ENCODE results near the gene C11orf52. TPM values are rescaled to one million over a fixed set of nuclear protein-coding genes. Genes with fewer than 3 reads are reported as not detected.
"Not testable (repeated sequence)": the region's sequence is repeated elsewhere in the genome, so short reads cannot be mapped to it uniquely, and the experiment has no call there.

C11orf52 gene
- total RNA-seq, 2 donors from 2014 or later, result not detected

DNA sequence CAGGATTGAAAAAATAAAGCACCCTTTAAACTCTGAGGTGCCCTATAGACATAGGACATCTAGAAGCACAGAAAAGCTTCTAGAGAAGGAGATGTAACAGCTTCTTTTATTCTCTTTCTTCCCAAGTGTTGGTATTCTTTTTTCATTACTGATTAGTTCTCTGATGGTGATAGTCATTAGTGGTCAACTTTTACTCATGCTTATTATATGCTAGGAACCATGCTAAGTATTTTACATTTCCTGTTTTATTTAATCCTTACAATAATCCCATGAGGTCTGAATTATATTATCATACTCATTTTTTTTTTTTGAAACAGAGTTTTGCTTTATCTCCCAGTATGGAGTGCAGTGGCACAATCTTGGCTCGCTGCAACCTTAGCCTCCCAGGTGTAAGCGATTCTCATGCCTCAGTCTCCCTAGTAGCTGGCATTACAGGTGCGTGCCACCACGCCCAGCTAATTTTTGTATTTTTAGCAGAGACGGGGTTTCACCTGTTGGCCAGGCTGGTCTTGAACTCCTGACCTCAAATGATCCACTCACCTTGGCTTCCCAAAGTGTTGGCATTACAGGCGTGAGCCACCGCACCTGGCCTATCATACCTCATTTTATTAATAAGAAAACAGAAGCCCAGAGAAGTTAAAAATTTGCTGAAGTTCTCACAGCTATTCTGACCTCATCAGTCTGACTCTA lies 3.0 kb downstream of the C11orf52 start:
- no peaks in the 10 kb centered on the region for H3K36me3 Mint-ChIP-seq
- no peak overlapping the region for H3K4me3 Mint-ChIP-seq
- H3K27me3 Mint-ChIP-seq, result peaks cover 16 to 18% of the 10 kb centered on the region in 2 donors
- peaks cover 7 to 11% of the 10 kb centered on the region in 2 donors for H3K4me1 Mint-ChIP-seq (ENCODE audit: low read depth in 2 of 2)
- ATAC-seq (no peak), DNase-seq (ENCODE audit: low spot score) (no peak)
- no peaks in the 10 kb centered on the region for H3K9me3 Mint-ChIP-seq
- no peak overlapping the region for H3K27ac Mint-ChIP-seq

- Mint-ChIP-seq H3K9me3 (no peaks in the 10 kb centered on the region), H3K4me1 (ENCODE audit: low read depth in 2 of 2) (peaks cover 7 to 17% of the 10 kb centered on the region in 2 donors), H3K27me3 (peaks cover 7 to 11% of the 10 kb centered on the region in 2 donors), H3K27ac (no peak overlapping the region), H3K36me3 (no peaks in the 10 kb centered on the region), H3K4me3 (no peak overlapping the region)
- DNase-seq (ENCODE audit: low spot score), result no peak
- no peak for ATAC-seq
Measured at GRCh38 chr11:111922803-111923202, 4.1 kb downstream of the C11orf52 start.

DNA sequence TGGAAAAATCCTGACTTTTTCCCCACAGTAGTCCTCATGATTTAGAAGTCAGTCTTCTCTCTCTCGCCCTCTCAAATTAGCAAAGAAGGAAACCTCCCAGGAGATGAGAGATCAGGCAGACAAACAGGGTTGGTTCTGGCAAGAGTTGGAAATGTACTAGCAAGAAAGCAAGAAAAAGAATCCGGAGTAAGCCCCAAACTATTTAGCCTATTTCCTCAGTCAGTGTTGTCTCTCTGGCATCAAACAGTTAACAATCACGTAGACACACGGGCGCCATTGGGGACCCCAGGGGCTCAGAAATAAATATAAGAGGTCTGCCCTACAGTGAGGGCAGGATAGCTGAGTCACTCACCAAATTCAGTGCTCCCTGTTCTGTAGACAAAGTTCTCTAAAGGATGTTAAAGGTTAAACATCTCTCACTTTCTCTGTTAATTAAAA lies 4.7 kb downstream of the C11orf52 start:
- H3K27ac Mint-ChIP-seq, result no peak overlapping the region
- DNase-seq (ENCODE audit: low spot score) (no peak), ATAC-seq (no peak)
- H3K9me3 Mint-ChIP-seq, result no peaks in the 10 kb centered on the region
- no peaks in the 10 kb centered on the region for H3K36me3 Mint-ChIP-seq
- H3K4me3 Mint-ChIP-seq, result no peak overlapping the region
- peaks cover 7 to 11% of the 10 kb centered on the region in 2 donors for H3K27me3 Mint-ChIP-seq
- peaks cover 7 to 17% of the 10 kb centered on the region in 2 donors for H3K4me1 Mint-ChIP-seq (ENCODE audit: low read depth in 2 of 2)

- ATAC-seq, result no peak
- DNase-seq (ENCODE audit: low spot score), result no peak
- Mint-ChIP-seq H3K9me3 (no peaks in the 10 kb centered on the region), H3K4me3 (no peak overlapping the region), H3K36me3 (no peaks in the 10 kb centered on the region), H3K27me3 (peaks cover 7 to 11% of the 10 kb centered on the region in 2 donors), H3K4me1 (ENCODE audit: low read depth in 2 of 2) (peaks cover 7 to 17% of the 10 kb centered on the region in 2 donors), H3K27ac (peak overlapping the region in 1 of 2 donors; percentile 8)
Measured at GRCh38 chr11:111923951-111924350, 5.2 kb downstream of the C11orf52 start.

DNA sequence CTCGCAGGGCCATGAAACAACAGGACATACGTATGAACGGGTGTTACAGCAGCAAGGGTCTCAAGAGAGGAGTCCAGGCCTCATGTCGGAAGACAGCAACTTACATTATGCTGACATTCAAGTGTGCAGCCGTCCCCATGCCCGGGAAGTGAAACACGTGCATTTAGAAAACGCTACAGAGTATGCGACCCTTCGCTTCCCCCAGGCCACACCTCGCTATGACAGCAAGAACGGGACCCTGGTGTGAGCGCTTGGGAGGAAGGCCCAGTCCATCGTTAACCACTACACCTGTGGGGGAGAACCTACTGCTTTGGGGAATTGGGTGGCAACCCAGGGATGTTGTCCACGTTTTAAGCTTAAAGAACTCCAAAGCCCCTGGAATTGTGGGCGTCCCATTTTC lies 7.2 kb downstream of the C11orf52 start:
- H3K4me1 Mint-ChIP-seq (ENCODE audit: low read depth in 2 of 2), result peaks cover 7 to 17% of the 10 kb centered on the region in 2 donors
- no peaks in the 10 kb centered on the region for H3K36me3 Mint-ChIP-seq
- no peaks in the 10 kb centered on the region for H3K9me3 Mint-ChIP-seq
- no peak for ATAC-seq
- H3K27me3 Mint-ChIP-seq, result peaks cover 3 to 6% of the 10 kb centered on the region in 2 donors
- DNase-seq (ENCODE audit: low spot score), result no peak
- peak overlapping the region; percentile 83 for H3K4me3 Mint-ChIP-seq
- H3K27ac Mint-ChIP-seq, result peak overlapping the region; percentile 69 to 83

DNA sequence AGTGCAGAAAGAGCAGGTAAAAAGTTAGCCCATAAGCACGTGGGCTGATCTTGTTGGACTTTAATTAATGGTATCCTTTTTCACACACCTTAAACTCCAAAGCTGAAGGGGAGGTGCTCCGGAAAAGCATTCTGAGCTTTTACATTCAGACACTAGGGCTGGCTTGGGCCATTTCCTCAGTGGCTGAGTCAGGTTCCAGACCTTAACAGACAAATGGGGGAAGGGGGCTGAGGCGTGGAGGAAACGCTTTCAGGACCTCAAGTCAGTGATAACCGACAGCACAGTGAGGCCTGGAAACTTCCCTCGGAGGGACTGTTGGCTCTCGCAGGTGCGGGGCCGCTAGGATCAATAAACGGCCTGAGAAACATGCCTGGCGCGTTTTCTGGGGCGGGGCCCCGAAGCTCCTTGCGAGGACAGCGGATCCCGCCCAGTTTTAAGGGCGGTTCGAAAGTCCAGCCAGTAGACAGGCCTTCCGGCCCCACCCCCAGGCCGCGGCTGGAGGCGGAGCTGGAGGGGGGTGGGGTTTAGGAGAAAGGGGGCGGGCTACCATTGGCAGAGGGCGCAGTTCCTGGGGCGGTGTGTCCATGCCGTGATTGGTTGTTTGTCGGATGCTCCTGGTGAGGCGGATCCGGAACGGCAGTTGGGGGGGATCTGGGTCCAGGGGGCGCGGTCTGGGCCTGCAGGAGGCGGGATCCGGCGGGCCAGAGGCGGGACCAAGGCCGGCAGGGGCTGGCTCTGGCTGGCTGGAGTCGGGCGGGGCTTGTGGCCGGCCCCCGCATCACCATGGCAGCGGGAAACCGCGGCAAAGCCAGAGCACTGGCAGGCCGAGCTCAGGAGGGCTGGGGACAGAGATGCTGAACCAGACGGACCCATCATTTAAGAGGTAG lies 8.0 kb downstream of the C11orf52 start:
- Mint-ChIP-seq H3K27ac (peak overlapping the region; percentile 69 to 83), H3K36me3 (no peaks in the 10 kb centered on the region)
- peak; percentile 97 for ATAC-seq

DNA sequence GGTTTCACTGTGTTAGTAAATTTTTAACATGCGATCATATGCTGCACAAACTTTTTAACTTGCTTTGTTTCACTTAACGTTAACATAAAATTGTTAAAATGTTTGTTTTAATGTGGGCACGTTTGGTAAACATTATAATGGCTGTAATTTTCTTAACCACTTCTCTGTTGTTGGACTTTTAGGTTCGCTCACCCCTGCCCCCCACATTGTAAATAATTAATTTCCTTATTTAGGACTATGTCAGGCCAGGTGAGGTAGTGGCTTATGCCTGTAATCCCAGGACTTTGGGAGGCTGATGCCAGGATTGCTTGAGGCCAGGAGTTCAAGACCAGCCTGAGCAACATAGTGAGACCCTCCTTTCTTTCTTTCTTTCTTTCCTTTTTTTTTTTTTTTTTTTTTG lies 11.8 kb downstream of the C11orf52 start:
- Mint-ChIP-seq H3K9me3 (no peaks in the 10 kb centered on the region), H3K4me3 (no peak overlapping the region), H3K27ac (no peak overlapping the region), H3K4me1 (ENCODE audit: low read depth in 2 of 2) (peaks cover 15 to 30% of the 10 kb centered on the region in 2 donors), H3K36me3 (no peaks in the 10 kb centered on the region), H3K27me3 (no peaks in the 10 kb centered on the region)
- DNase-seq (ENCODE audit: low spot score), result no peak
- no peak for ATAC-seq

More for the DNA sequence above, 8.0 kb downstream of the C11orf52 start:
- Mint-ChIP-seq H3K27me3 (peaks cover 0 to 2% of the 10 kb centered on the region in 2 donors), H3K4me1 (ENCODE audit: low read depth in 2 of 2) (peaks cover 7 to 17% of the 10 kb centered on the region in 2 donors), H3K4me3 (peak overlapping the region; percentile 83), H3K9me3 (no peaks in the 10 kb centered on the region)
- DNase-seq (ENCODE audit: low spot score), result peak; percentile 95

DNA sequence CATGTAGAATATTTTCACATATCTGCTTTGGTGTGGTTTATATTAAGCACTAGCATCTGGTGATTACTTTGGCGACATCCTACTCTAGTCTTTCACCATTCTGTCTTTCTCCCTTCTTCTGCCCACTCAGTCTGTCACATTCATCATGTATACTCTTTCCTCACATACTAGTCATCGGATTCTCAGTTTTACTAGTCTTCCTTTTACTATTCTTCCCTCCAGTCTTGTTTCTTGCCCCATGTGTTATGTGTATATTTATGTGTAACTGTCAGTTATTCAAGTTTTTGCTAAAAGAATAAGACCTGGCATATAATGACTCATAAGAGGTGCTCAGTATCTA lies 13.9 kb downstream of the C11orf52 start:
- peak overlapping the region; percentile 77 for H3K4me3 Mint-ChIP-seq
- H3K4me1 Mint-ChIP-seq (ENCODE audit: low read depth in 2 of 2), result peaks cover 17 to 27% of the 10 kb centered on the region in 2 donors
- no peaks in the 10 kb centered on the region for H3K36me3 Mint-ChIP-seq
- ATAC-seq (peak in 1 of 2 donors; percentile 75), DNase-seq (ENCODE audit: low spot score) (no peak)
- peak overlapping the region in 1 of 2 donors; percentile 66 for H3K27ac Mint-ChIP-seq
- H3K9me3 Mint-ChIP-seq, result no peaks in the 10 kb centered on the region
- H3K27me3 Mint-ChIP-seq, result no peaks in the 10 kb centered on the region

DNA sequence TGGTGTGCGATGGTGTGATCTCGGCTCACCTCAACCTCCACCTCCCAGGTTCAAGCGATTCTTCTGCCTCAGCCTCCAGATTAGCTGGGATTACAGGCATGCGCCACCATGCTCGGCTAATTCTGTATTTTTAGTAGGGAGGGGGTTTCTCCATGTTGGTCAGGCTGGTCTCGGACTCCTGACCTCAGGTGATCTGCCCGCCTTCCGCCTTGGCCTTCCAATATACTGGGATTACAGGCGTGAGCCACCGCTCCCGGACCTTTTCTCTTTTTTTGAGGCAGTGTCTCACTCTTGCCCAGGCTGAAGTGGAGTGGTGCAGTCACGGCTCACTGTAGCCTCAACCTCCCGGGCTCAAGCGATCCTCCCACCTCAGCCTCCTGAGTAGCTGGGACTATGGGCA lies 14.5 kb downstream of the C11orf52 start:
- Mint-ChIP-seq H3K27ac (peak overlapping the region in 1 of 2 donors; percentile 66), H3K4me1 (ENCODE audit: low read depth in 2 of 2) (peaks cover 23 to 28% of the 10 kb centered on the region in 2 donors)
- H3K27me3 Mint-ChIP-seq; H3K36me3 Mint-ChIP-seq; DNase-seq (ENCODE audit: low spot score); H3K4me3 Mint-ChIP-seq; ATAC-seq; H3K9me3 Mint-ChIP-seq: not testable (repeated sequence)

GRCh38 chr11:111933872-111934271 lies 15.2 kb downstream of the C11orf52 start:
- no peak for ATAC-seq
- no peaks in the 10 kb centered on the region for H3K36me3 Mint-ChIP-seq
- H3K4me3 Mint-ChIP-seq, result no peak overlapping the region
- no peak for DNase-seq (ENCODE audit: low spot score)
- H3K4me1 Mint-ChIP-seq (ENCODE audit: low read depth in 2 of 2), result peaks cover 30 to 35% of the 10 kb centered on the region in 2 donors
- peaks cover 0 to 5% of the 10 kb centered on the region in 2 donors for H3K27me3 Mint-ChIP-seq
- H3K27ac Mint-ChIP-seq, result no peak overlapping the region
- H3K9me3 Mint-ChIP-seq, result no peaks in the 10 kb centered on the region

- Mint-ChIP-seq H3K9me3 (no peaks in the 10 kb centered on the region), H3K36me3 (no peaks in the 10 kb centered on the region), H3K4me1 (ENCODE audit: low read depth in 2 of 2) (peaks cover 32 to 39% of the 10 kb centered on the region in 2 donors), H3K27me3 (peaks cover 0 to 5% of the 10 kb centered on the region in 2 donors), H3K27ac (no peak overlapping the region), H3K4me3 (no peak overlapping the region)
- ATAC-seq (no peak), DNase-seq (ENCODE audit: low spot score) (no peak)
Measured at GRCh38 chr11:111934306-111934705, 15.6 kb downstream of the C11orf52 start.

DNA sequence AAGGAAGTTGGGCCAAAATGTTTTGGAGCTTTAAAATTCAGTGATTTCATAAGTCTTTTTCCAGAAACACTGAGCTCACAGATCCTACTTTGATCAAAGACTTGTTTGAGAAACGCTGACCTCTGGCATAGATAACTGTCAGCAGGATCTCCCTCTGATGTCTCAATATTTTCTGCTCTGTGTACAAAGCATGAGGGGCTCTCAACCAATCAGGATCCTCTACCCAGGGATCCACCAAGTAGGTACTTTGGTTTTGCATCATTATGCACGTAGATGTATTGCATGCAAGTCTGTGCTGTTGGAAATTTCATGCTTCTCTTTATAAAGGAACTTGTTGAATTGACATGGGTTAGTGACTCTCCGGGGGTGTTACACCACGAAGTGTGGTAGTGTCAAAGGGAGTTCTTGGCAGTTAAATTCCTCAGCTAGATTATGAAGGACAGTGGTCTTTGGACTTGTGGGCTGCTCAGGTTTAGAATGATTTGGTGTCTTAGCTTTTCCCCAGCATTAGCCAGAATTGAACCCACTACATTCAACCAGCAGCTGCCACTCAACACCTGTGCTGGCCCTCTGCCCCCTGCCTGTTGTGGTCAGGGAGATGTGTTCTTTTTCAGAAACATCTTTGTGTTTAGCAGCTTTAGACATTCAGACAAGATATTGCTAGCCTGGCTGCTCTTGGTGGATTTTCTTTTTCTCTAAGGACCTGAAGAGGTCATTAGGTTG lies 16.8 kb downstream of the C11orf52 start:
- H3K27me3 Mint-ChIP-seq, result peaks cover 0 to 8% of the 10 kb centered on the region in 2 donors
- H3K36me3 Mint-ChIP-seq, result no peaks in the 10 kb centered on the region
- H3K4me3 Mint-ChIP-seq, result peak overlapping the region; percentile 1
- ATAC-seq (peak in 1 of 2 donors; percentile 40), DNase-seq (ENCODE audit: low spot score) (no peak)
- peaks cover 34 to 42% of the 10 kb centered on the region in 2 donors for H3K4me1 Mint-ChIP-seq (ENCODE audit: low read depth in 2 of 2)
- H3K9me3 Mint-ChIP-seq, result no peaks in the 10 kb centered on the region
- peak overlapping the region; percentile 25 to 70 for H3K27ac Mint-ChIP-seq

DNA sequence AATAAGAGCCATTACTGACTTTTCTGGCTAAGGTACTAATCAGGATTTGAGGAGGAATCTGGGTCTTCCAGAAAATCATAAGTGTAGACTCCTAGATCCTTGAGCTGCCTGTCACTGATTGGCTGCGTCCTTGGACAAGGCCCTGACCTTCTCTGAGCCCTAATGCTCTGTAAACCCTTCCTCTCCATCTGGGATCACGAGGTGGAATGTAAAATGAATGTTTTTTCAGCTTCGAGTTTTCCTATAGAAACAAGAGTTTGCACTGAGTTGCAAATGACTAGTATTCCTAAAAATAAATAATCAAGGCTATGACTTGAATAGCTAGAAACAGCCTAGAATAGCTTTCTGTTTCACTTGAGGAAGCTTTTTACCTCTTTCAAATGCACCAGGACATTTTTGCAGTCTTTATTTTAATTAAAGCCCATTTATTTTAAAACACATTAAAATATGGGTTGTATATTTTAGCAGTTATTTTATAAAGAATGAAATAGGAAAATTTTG lies 17.4 kb downstream of the C11orf52 start:
- Mint-ChIP-seq H3K36me3 (no peaks in the 10 kb centered on the region), H3K27me3 (peaks cover 0 to 11% of the 10 kb centered on the region in 2 donors), H3K4me3 (peak overlapping the region; percentile 80), H3K4me1 (ENCODE audit: low read depth in 2 of 2) (peaks cover 34 to 42% of the 10 kb centered on the region in 2 donors), H3K27ac (peak overlapping the region; percentile 11 to 70), H3K9me3 (no peaks in the 10 kb centered on the region)
- no peak for ATAC-seq
- no peak for DNase-seq (ENCODE audit: low spot score)
